Endothelial cell of umbilical vein (primary cell): Measurements from ENCODE around the gene IFNG. TPM values are rescaled to one million over a fixed set of nuclear protein-coding genes. Genes with fewer than 3 reads are reported as not detected.

Experiments
- BruUV-seq: library from RNA; stranded (reverse); fragments of 400-500 nt; replicated peaks from 2 replicates; lab custom pipeline; 2021; lab: Mats Ljungman, UMichigan
- CTCF ChIA-PET: fragments of 300-600, 350-600 bp; sonication (Branson Sonifier 250); formaldehyde crosslinking; loops from one replicate; lab custom pipeline; 2021; ENCODE audit warnings: antibody characterized with exemption, inconsistent platforms; lab: Charles Lee
- POLR2A ChIA-PET: fragments of 300-600, 350-600 bp; sonication (Branson Sonifier 250); formaldehyde crosslinking; loops from one replicate; lab custom pipeline; 2021; ENCODE audit warnings: antibody characterized with exemption, inconsistent platforms; lab: Charles Lee
- DNase-seq: peaks from one replicate; pipeline ENCODE4 v3.0.0-alpha.2; 2011; ENCODE audit warnings: low read depth, low spot score
- FAIRE-seq: peaks from 2 replicates; lab custom pipeline; 2011; peaks lifted over from hg19 to GRCh38; lab: Jason Lieb, UNC
- H2AFZ ChIP-seq: 2 replicates; pipeline ENCODE4 v1.6.0; 2012; ENCODE audit warnings: low read depth, low read length, control low read depth, inconsistent platforms
- H3K27ac ChIP-seq: 2 replicates; pipeline ENCODE4 v1.5.1; 2011; ENCODE audit warnings: low read depth, mild to moderate bottlenecking, control low read depth, low read length, moderate library complexity; ENCODE audit not compliant: insufficient read depth
- H3K27me3 ChIP-seq, 2 experiments: 2 replicates each; pipeline versions ENCODE4 v1.6.0 to v1.6.1; 2011; ENCODE audit warnings: low read length in 2 of 2, mixed read lengths in 1 of 2; ENCODE audit not compliant: control insufficient read depth in 2 of 2, insufficient read depth in 2 of 2
- H3K36me3 ChIP-seq, 2 experiments: 2 replicates in 1 of 2; 3 replicates in 1 of 2; pipeline ENCODE4 v1.5.1; 2011; ENCODE audit warnings: low read length in 2 of 2, mild to moderate bottlenecking in 1 of 2, moderate library complexity in 1 of 2; ENCODE audit not compliant: control insufficient read depth in 2 of 2, insufficient read depth in 2 of 2; ENCODE audit errors: extremely low read depth in 1 of 2
- H3K4me1 ChIP-seq: 3 replicates; pipeline ENCODE4 v1.5.1; 2011; ENCODE audit warnings: mild to moderate bottlenecking, low read length; ENCODE audit not compliant: control insufficient read depth, insufficient read depth; ENCODE audit errors: extremely low read depth
- H3K4me2 ChIP-seq: 2 replicates; pipeline ENCODE4 v1.6.1; 2011; ENCODE audit warnings: low read length, control low read depth, mixed read lengths; ENCODE audit not compliant: insufficient read depth
- H3K4me3 ChIP-seq, 3 experiments: fragments of 200-600 bp in 1 of 3; sonication (generic), shearing (Covaris generic) in 1 of 3; replicated peaks in 1 of 3; 2 replicates each; pipeline ENCODE4 v1.5.1; 2011 to 2016; ENCODE audit warnings: control low read depth in 3 of 3, low read length in 3 of 3, mild to moderate bottlenecking in 2 of 3, inconsistent platforms in 1 of 3, low read depth in 1 of 3, moderate library complexity in 1 of 3; ENCODE audit not compliant: insufficient read depth in 1 of 3
- H3K79me2 ChIP-seq: 2 replicates; pipeline ENCODE4 v1.6.0; 2012; ENCODE audit warnings: low read length, inconsistent platforms; ENCODE audit not compliant: control insufficient read depth, insufficient read depth
- H3K9ac ChIP-seq: replicated peaks from 2 replicates; pipeline ENCODE3; 2011; ENCODE audit warnings: low read length, control low read depth; ENCODE audit not compliant: insufficient read depth; ENCODE audit errors: extremely low read depth
- H3K9me1 ChIP-seq: replicated peaks from 3 replicates; pipeline ENCODE4 v1.6.0; 2011; ENCODE audit warnings: mild to moderate bottlenecking, low read length; ENCODE audit not compliant: control insufficient read depth, insufficient read depth; ENCODE audit errors: extremely low read depth
- H3K9me3 ChIP-seq: replicated peaks from 2 replicates; pipeline ENCODE4 v1.5.1; 2012; ENCODE audit warnings: low read length, inconsistent platforms; ENCODE audit not compliant: control insufficient read depth, insufficient read depth
- H4K20me1 ChIP-seq: replicated peaks from 2 replicates; pipeline ENCODE3; 2011; ENCODE audit warnings: mild to moderate bottlenecking, low read length; ENCODE audit not compliant: control insufficient read depth, insufficient read depth; ENCODE audit errors: extremely low read depth
- CTCF ChIP-seq, 2 donors: IDR thresholded peaks; 1 replicate in 1 of 2; 2 replicates in 1 of 2; pipeline ENCODE4 v1.5.1; 2011; ENCODE audit warnings: low read length in 2 of 2, mild to moderate bottlenecking in 2 of 2, moderate library complexity in 2 of 2, control low read depth in 1 of 2, inconsistent platforms in 1 of 2, low read depth in 1 of 2; ENCODE audit not compliant: insufficient read depth in 1 of 2; ENCODE audit errors: extremely low read depth in 1 of 2
- EZH2 ChIP-seq: IDR thresholded peaks from 2 replicates; pipeline ENCODE4 v1.6.1; 2012; ENCODE audit warnings: borderline replicate concordance, low read depth, mild to moderate bottlenecking, moderate library complexity, low read length, inconsistent platforms; ENCODE audit not compliant: severe bottlenecking
- GATA2 ChIP-seq: IDR thresholded peaks from 2 replicates; pipeline ENCODE4 v1.7.0; 2011; ENCODE audit warnings: low read depth, mild to moderate bottlenecking, moderate library complexity, mixed read lengths, low read length; ENCODE audit not compliant: insufficient read length, insufficient read depth
- JUN ChIP-seq: IDR thresholded peaks from 2 replicates; pipeline ENCODE4 v1.6.1; 2011; ENCODE audit warnings: borderline replicate concordance, low read depth; ENCODE audit not compliant: insufficient read length, insufficient read depth
- MAX ChIP-seq: IDR thresholded peaks from 2 replicates; pipeline ENCODE4 v1.6.1; 2011; ENCODE audit not compliant: insufficient read depth, insufficient read length
- MYC ChIP-seq: IDR thresholded peaks from one replicate; pipeline ENCODE4 v1.6.1; 2011; ENCODE audit warnings: mild to moderate bottlenecking, low read depth, low read length
- POLR2A ChIP-seq: IDR thresholded peaks from 2 replicates; pipeline ENCODE4 v1.6.1; 2012; ENCODE audit warnings: low read depth, mild to moderate bottlenecking, control low read depth, low read length
- POLR2AphosphoS5 ChIP-seq: IDR thresholded peaks from 2 replicates; pipeline ENCODE4 v1.6.1; 2012; ENCODE audit warnings: low read depth, mild to moderate bottlenecking, control low read depth, low read length, moderate library complexity; ENCODE audit not compliant: insufficient read depth
- dilution Hi-C: fragments of 300-500 bp; cut with MboI; formaldehyde crosslinking; loops from one replicate; pipeline ENCODE4 v1.15.0; 2019; ENCODE audit warnings: low sequenced_read_pairs; ENCODE audit not compliant: extremely low pct_ligation_motif_present
- intact Hi-C: fragments of 100-400 bp; cut with micrococcal nuclease; formaldehyde crosslinking; loops from one replicate; pipeline ENCODE4 v1.10.0; 2022
- polyA plus RNA-seq, 4 experiments: library from polyadenylated mRNA; depleted of rRNA in 3 of 4; stranded (reverse) in 3 of 4; unstranded in 1 of 4; fragments of >200 nt; gene quantifications; 2 replicates each; pipeline versions ENCODE4 v1.2.1 to v1.2.3, GENCODE V29; 2011 to 2012; ENCODE audit warnings: missing spikeins in 1 of 4
- total RNA-seq: library from RNA; stranded (reverse); gene quantifications from 2 replicates; pipeline ENCODE4 v1.2.3, GENCODE V29; 2021

The IFNG gene
- total and polyA plus RNA-seq, 2 donors (not counting 3 experiments of a cell fraction or from before 2014, with no cell fraction given) = not detected

- no peak overlapping the region for H3K9ac ChIP-seq
- H2AFZ ChIP-seq = no peak overlapping the region
- H3K4me1 ChIP-seq = no peaks in the 10 kb centered on the region
- no TSS peak for BruUV-seq
- TF ChIP-seq POLR2AphosphoS5 (no peak), GATA2 (no peak), CTCF (IDR thresholded peaks at IDR 0.05; ENCODE audit: extremely low read depth in 1 of 2, insufficient read depth in 1 of 2, low read depth in 1 of 2, low read length in 2 of 2) (no peak), MAX (no peak)
- DNase-seq (no peak), FAIRE-seq (no peak)
- H3K27ac ChIP-seq = no peak overlapping the region
- H3K9me1 ChIP-seq = no peaks in the 10 kb centered on the region
- intact Hi-C loops = no loop called here
- no peaks in the 10 kb centered on the region for H3K9me3 ChIP-seq
- H3K27me3 ChIP-seq = no peaks in the 10 kb centered on the region
- dilution Hi-C loops = no loop called here
- no peaks in the 10 kb centered on the region for H3K36me3 ChIP-seq
- H3K4me3 ChIP-seq = no peak overlapping the region
- H3K4me2 ChIP-seq = no peak overlapping the region
- no peaks in the 10 kb centered on the region for H3K79me2 ChIP-seq
- no peaks in the 10 kb centered on the region for H4K20me1 ChIP-seq
- ChIA-PET CTCF (interaction anchor here (1.0 kb wide), 1 partner anchor 11 kb away, joined by 3 read pairs; no protein-coding TSS in a partner anchor), POLR2A (no interaction called here)
These were observed 18.6 kb upstream of the IFNG start for GRCh38 chr12:68178184-68178583.

- H3K27ac ChIP-seq = no peak overlapping the region
- POLR2A ChIA-PET = no interaction called here
- H4K20me1 ChIP-seq = no peaks in the 10 kb centered on the region
- no peaks in the 10 kb centered on the region for H3K4me1 ChIP-seq
- no peak overlapping the region for H3K9ac ChIP-seq
- H3K9me3 ChIP-seq = no peaks in the 10 kb centered on the region
- FAIRE-seq (no peak), DNase-seq (no peak)
- H3K4me3 ChIP-seq = no peak overlapping the region
- CTCF ChIA-PET = interaction anchor here (1.0 kb wide), 1 partner anchor 12 kb away, joined by 3 read pairs; no protein-coding TSS in a partner anchor
- H2AFZ ChIP-seq = no peak overlapping the region
- intact Hi-C loops = no loop called here
- BruUV-seq = no TSS peak
- no peak for TF ChIP-seq POLR2A
- no peak for TF ChIP-seq MAX
- no peak for TF ChIP-seq JUN
- no peak for TF ChIP-seq GATA2
- no peak for TF ChIP-seq MYC
- TF ChIP-seq EZH2 = no peak
- no peak for TF ChIP-seq POLR2AphosphoS5
- H3K36me3 ChIP-seq = no peaks in the 10 kb centered on the region
- no peaks in the 10 kb centered on the region for H3K79me2 ChIP-seq
- dilution Hi-C loops = no loop called here
- H3K27me3 ChIP-seq = no peaks in the 10 kb centered on the region
- H3K4me2 ChIP-seq = no peak overlapping the region
- H3K9me1 ChIP-seq = no peaks in the 10 kb centered on the region
These were observed 18.0 kb upstream of the IFNG start for GRCh38 chr12:68177562-68177961.
